OCI-LY1 (cell line): ENCODE data around the gene ZNF618.

Experiments
- CTCF ChIP-seq: fragments of 200-600 bp; sonication (generic), shearing (Covaris generic); IDR thresholded peaks from 2 replicates; pipeline ENCODE4 v1.5.1; 2017; ENCODE audit warnings: mild to moderate bottlenecking, antibody characterized with exemption, low read length, moderate library complexity, mixed read lengths
- EZH2 ChIP-seq: fragments of 200-600 bp; sonication (generic), shearing (Covaris generic); IDR thresholded peaks from 2 replicates; pipeline ENCODE4 v1.8.0; 2017; ENCODE audit warnings: borderline replicate concordance, mixed run types, mild to moderate bottlenecking, antibody characterized with exemption, low read length, moderate library complexity, mixed read lengths

GRCh38 chr9:113919382-113919781 lies 43.3 kb downstream of the ZNF618 start:
- TF ChIP-seq CTCF: no peak
- TF ChIP-seq EZH2: no peak
